Esophagus (tissue), 2 donors: Measurements from ENCODE around the gene RIN3. TPM values are rescaled to one million over a fixed set of nuclear protein-coding genes. Genes with fewer than 3 reads are reported as not detected.

Experiments
- H3K27ac ChIP-seq, 2 donors: one replicate each; pipeline ENCODE4 v1.5.1; 2013; ENCODE audit warnings: low read depth in 2 of 2, mild to moderate bottlenecking in 2 of 2, inconsistent platforms in 1 of 2, low read length in 1 of 2, moderate library complexity in 1 of 2
- H3K27me3 ChIP-seq, 2 donors: one replicate each; pipeline ENCODE4 v1.6.1; 2013; ENCODE audit warnings: low read length in 2 of 2, control low read depth in 1 of 2, mild to moderate bottlenecking in 1 of 2; ENCODE audit not compliant: insufficient read depth in 2 of 2, control insufficient read depth in 1 of 2
- H3K36me3 ChIP-seq, 2 donors: one replicate each; pipeline ENCODE4 v1.6.1; 2013; ENCODE audit warnings: low read length in 1 of 2; ENCODE audit not compliant: control insufficient read depth in 2 of 2, insufficient read depth in 2 of 2
- H3K4me1 ChIP-seq, 2 donors: one replicate each; pipeline ENCODE4 v1.6.1; 2013; ENCODE audit warnings: low read length in 1 of 2; ENCODE audit not compliant: control insufficient read depth in 2 of 2, insufficient read depth in 2 of 2
- H3K4me3 ChIP-seq, 2 donors: one replicate each; pipeline ENCODE4 v1.5.1; 2013; ENCODE audit warnings: low read length in 2 of 2, mild to moderate bottlenecking in 2 of 2, low read depth in 1 of 2, moderate library complexity in 1 of 2
- H3K9me3 ChIP-seq, 2 donors: one replicate each; pipeline ENCODE4 v1.6.1; 2013; ENCODE audit warnings: mild to moderate bottlenecking in 2 of 2, low read depth in 1 of 2, low read length in 1 of 2, moderate library complexity in 1 of 2; ENCODE audit not compliant: control insufficient read depth in 2 of 2, insufficient read depth in 1 of 2
- WGBS, 2 donors: extraction: QIAGEN DNeasy Blood & Tissue Kit; methylation state at CpG; one replicate each; pipeline ENCODE4 v1.1.7; 2013; 5-methylcytosine and 5-hydroxymethylcytosine counted together
- polyA plus RNA-seq, 2 donors: library from polyadenylated mRNA; stranded (reverse); fragments of 200-250 nt; gene quantifications; one replicate each; pipeline ENCODE4 v1.2.3, GENCODE V29; 2013
- donor health status: healthy with polysubstance abuse.
- donor health status: Bipolar disorder and iron deficiency.

RIN3 gene
- polyA plus RNA-seq, 2 donors: 4.8 to 7.3 TPM

GRCh38 chr14:92578511-92578910 is 64.9 kb downstream of the RIN3 start:
- Histone ChIP-seq H3K27ac (no peak overlapping the region), H3K36me3 (peaks cover 7 to 10% of the 10 kb centered on the region in 2 donors), H3K4me1 (peaks cover 5 to 7% of the 10 kb centered on the region in 2 donors), H3K4me3 (no peak overlapping the region), H3K9me3 (peaks cover 0 to 3% of the 10 kb centered on the region in 2 donors), H3K27me3 (no peaks in the 10 kb centered on the region)
- WGBS, 2 donors: 95 to 96% methylated on average over 3 of the region's 3 CpGs

- H3K27me3 ChIP-seq: no peaks in the 10 kb centered on the region
- no peak overlapping the region for H3K27ac ChIP-seq
- WGBS, 2 donors: 81 to 85% methylated on average over 2 of the region's 2 CpGs
- no peak overlapping the region for H3K4me3 ChIP-seq
- H3K36me3 ChIP-seq: peaks cover 7 to 10% of the 10 kb centered on the region in 2 donors
- peaks cover 3 to 4% of the 10 kb centered on the region in 2 donors for H3K4me1 ChIP-seq
- H3K9me3 ChIP-seq: peaks cover 0 to 3% of the 10 kb centered on the region in 2 donors
Observed at GRCh38 chr14:92579244-92579936, 65.8 kb downstream of the RIN3 start.

- Histone ChIP-seq H3K27me3 (no peaks in the 10 kb centered on the region), H3K4me1 (peaks cover 0 to 3% of the 10 kb centered on the region in 2 donors), H3K36me3 (peaks cover 7 to 10% of the 10 kb centered on the region in 2 donors), H3K4me3 (no peak overlapping the region), H3K27ac (no peak overlapping the region), H3K9me3 (peaks cover 0 to 3% of the 10 kb centered on the region in 2 donors)
- WGBS, 2 donors: 76 to 90% methylated on average over 7 of the region's 7 CpGs
Observed at GRCh38 chr14:92581206-92581605, 67.6 kb downstream of the RIN3 start.

GRCh38 chr14:92581966-92582566 is 68.5 kb downstream of the RIN3 start:
- Histone ChIP-seq H3K27ac (no peak overlapping the region), H3K9me3 (peaks cover 0 to 3% of the 10 kb centered on the region in 2 donors), H3K27me3 (no peaks in the 10 kb centered on the region), H3K4me1 (peaks cover 0 to 7% of the 10 kb centered on the region in 2 donors), H3K4me3 (no peak overlapping the region), H3K36me3 (peaks cover 7 to 10% of the 10 kb centered on the region in 2 donors)
- WGBS, 2 donors: 83 to 85% methylated on average over 11 of the region's 11 CpGs

GRCh38 chr14:92582706-92583452 is 69.3 kb downstream of the RIN3 start:
- H3K9me3 ChIP-seq: peaks cover 0 to 3% of the 10 kb centered on the region in 2 donors
- 90 to 92% methylated on average over 12 of the region's 12 CpGs for WGBS, 2 donors
- no peak overlapping the region for H3K4me3 ChIP-seq
- H3K36me3 ChIP-seq: peaks cover 0 to 5% of the 10 kb centered on the region in 2 donors
- H3K27me3 ChIP-seq: no peaks in the 10 kb centered on the region
- no peak overlapping the region for H3K27ac ChIP-seq
- peaks cover 2 to 9% of the 10 kb centered on the region in 2 donors for H3K4me1 ChIP-seq

GRCh38 chr14:92584220-92584619 is 70.6 kb downstream of the RIN3 start:
- Histone ChIP-seq H3K27ac (no peak overlapping the region), H3K4me1 (peaks cover 2 to 9% of the 10 kb centered on the region in 2 donors), H3K4me3 (no peak overlapping the region), H3K36me3 (peaks cover 0 to 5% of the 10 kb centered on the region in 2 donors), H3K27me3 (no peaks in the 10 kb centered on the region), H3K9me3 (peaks cover 0 to 3% of the 10 kb centered on the region in 2 donors)
- 92 to 95% methylated on average over 3 of the region's 3 CpGs for WGBS, 2 donors

GRCh38 chr14:92584816-92585215 is 71.2 kb downstream of the RIN3 start:
- H3K4me3 ChIP-seq: no peak overlapping the region
- peaks cover 0 to 5% of the 10 kb centered on the region in 2 donors for H3K36me3 ChIP-seq
- H3K4me1 ChIP-seq: peaks cover 4 to 9% of the 10 kb centered on the region in 2 donors
- H3K27me3 ChIP-seq: no peaks in the 10 kb centered on the region
- peaks cover 0 to 3% of the 10 kb centered on the region in 2 donors for H3K9me3 ChIP-seq
- 94 to 98% methylated on average over 6 of the region's 6 CpGs for WGBS, 2 donors
- H3K27ac ChIP-seq: peak overlapping the region in 1 of 2 donors; percentile 37

GRCh38 chr14:92585981-92586937 is 72.7 kb downstream of the RIN3 start:
- WGBS, 2 donors: 47 to 51% methylated on average over 9 of the region's 9 CpGs
- peaks cover 4 to 9% of the 10 kb centered on the region in 2 donors for H3K4me1 ChIP-seq
- H3K27ac ChIP-seq: peak overlapping the region; percentile 45 to 52
- H3K9me3 ChIP-seq: peaks cover 0 to 3% of the 10 kb centered on the region in 2 donors
- H3K36me3 ChIP-seq: no peaks in the 10 kb centered on the region
- H3K27me3 ChIP-seq: no peaks in the 10 kb centered on the region
- H3K4me3 ChIP-seq: no peak overlapping the region
